ENCODE measurements around the gene NTN1. TPM values are rescaled to one million over a fixed set of nuclear protein-coding genes. Genes with fewer than 3 reads are reported as not detected.

The NTN1 gene
- total RNA-seq, 2 experiments from 2014 or later = 1.2 to 1.3 TPM

DNA sequence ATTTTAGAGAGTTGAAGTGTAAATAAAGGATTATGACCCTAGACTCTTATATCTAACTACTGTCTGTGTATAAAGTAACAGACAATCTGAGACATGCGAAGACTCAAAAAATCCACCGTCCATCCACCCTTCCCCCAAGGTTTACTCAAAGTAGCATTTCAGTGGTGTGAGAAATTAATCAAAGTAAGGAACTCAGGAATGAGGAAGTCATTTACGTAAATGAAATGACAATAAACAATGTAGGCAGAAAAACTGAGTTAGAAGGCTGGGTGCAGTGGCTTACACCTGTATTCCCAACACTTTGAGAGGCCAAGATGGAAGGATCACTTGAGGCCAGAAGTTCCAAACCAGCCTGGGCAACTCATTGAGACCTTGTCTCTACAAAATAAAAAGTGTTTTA, 19.8 kb upstream of the NTN1 start:
- TF ChIP-seq, protein P1, sequence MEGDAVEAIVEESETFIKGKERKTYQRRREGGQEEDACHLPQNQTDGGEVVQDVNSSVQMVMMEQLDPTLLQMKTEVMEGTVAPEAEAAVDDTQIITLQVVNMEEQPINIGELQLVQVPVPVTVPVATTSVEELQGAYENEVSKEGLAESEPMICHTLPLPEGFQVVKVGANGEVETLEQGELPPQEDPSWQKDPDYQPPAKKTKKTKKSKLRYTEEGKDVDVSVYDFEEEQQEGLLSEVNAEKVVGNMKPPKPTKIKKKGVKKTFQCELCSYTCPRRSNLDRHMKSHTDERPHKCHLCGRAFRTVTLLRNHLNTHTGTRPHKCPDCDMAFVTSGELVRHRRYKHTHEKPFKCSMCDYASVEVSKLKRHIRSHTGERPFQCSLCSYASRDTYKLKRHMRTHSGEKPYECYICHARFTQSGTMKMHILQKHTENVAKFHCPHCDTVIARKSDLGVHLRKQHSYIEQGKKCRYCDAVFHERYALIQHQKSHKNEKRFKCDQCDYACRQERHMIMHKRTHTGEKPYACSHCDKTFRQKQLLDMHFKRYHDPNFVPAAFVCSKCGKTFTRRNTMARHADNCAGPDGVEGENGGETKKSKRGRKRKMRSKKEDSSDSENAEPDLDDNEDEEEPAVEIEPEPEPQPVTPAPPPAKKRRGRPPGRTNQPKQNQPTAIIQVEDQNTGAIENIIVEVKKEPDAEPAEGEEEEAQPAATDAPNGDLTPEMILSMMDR (IDR thresholded peaks at IDR 0.05) = no peak
- intact Hi-C loops (cut with micrococcal nuclease) = no loop called here
- DNase-seq = no peak
- H3K9me3 Mint-ChIP-seq = no peaks in the 10 kb centered on the region
- CTCF ChIA-PET = interaction anchor here (0.9 to 1.2 kb wide), 2 partner anchors 169 to 215 kb away, joined by 3 read pairs; no protein-coding TSS in a partner anchor
- H3K27ac Mint-ChIP-seq = no peak overlapping the region
- POLR2A ChIA-PET = no interaction called here
- no peak for ATAC-seq
- no peak overlapping the region for H3K4me3 Mint-ChIP-seq
- peaks cover 12% of the 10 kb centered on the region for H3K4me1 Mint-ChIP-seq (ENCODE audit: low read depth)
- H3K27me3 Mint-ChIP-seq = peaks cover 49% of the 10 kb centered on the region
- no peaks in the 10 kb centered on the region for H3K36me3 Mint-ChIP-seq (ENCODE audit: low read depth)

DNA sequence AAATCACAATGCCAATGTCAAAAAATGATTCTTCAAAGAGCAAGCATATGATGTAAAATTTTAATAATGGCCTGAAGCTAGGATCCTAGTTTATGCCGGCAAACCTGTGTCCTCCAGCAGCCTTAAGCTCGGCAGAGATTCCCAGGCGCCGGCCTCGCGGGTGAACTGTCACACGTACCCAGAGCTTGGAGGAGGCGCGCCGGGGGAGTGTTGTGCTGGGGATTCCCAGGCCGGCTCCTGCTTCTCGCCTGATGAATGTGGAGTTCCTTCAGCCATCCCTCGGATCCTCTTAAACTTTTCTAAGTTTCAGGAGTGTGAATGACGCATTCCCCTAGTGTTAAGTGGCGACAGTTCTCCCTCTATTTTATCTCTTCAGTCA, 19.1 kb upstream of the NTN1 start:
- no peak overlapping the region for H3K27ac Mint-ChIP-seq
- CTCF ChIA-PET = interaction anchor here (0.9 to 1.5 kb wide), 10 partner anchors 10 to 516 kb away, joined by 3 to 6 read pairs (median 3); no protein-coding TSS in a partner anchor
- no peaks in the 10 kb centered on the region for H3K36me3 Mint-ChIP-seq (ENCODE audit: low read depth)
- POLR2A ChIA-PET = interaction anchor here (0.6 kb wide), 2 partner anchors 113 to 256 kb away, joined by 3 read pairs; no protein-coding TSS in a partner anchor
- H3K9me3 Mint-ChIP-seq = no peaks in the 10 kb centered on the region
- TF ChIP-seq, protein P1 (IDR thresholded peaks at IDR 0.05) = no peak
- no peak for DNase-seq
- H3K4me3 Mint-ChIP-seq = peak overlapping the region; percentile 9
- intact Hi-C loops (cut with micrococcal nuclease) = no loop called here
- H3K27me3 Mint-ChIP-seq = peaks cover 52% of the 10 kb centered on the region
- peaks cover 12% of the 10 kb centered on the region for H3K4me1 Mint-ChIP-seq (ENCODE audit: low read depth)
- ATAC-seq = no peak

DNA sequence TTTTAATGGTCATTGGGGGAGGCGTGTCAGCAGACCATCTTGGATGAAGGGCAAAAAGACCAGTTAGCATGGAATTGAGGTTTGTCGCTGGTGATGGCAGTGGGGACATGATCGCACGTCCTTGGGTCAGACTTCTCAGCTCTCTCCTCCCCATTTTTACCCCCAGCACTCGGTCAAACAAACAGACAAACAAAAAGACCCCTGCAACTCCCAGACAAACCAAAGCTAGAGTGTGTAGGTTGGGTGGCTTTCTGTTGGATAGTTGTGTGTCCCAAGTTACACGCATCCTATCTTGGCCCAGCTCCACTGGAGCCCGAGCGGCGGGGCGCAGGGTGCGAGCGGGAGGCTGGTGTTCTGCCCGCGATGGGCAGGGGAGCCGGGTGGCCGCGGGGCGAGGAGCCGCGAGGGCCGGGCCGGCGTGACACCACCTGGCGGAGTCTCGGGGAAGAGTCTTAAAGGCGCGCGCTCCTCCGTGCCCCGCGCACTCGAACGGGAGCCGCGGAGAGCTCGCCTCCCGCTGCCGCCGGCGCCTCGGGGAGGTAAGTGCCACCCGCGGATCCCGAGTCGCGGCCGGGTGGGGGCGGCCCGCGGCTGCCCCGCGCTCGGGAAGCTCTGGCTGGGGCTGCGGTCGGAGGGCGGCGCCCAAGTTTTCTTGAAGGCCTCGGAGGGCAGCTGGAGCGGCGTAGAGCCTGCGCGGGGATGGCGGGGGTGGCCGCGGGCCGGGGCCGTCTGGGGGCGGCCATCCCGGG, 18.5 kb upstream of the NTN1 start:
- H3K27me3 Mint-ChIP-seq = peaks cover 55% of the 10 kb centered on the region
- CTCF ChIA-PET = interaction anchor here (0.7 to 2.5 kb wide), 14 partner anchors 8 to 515 kb away, joined by 3 to 7 read pairs (median 4); partner anchors contain the start of gene NTN1

DNA sequence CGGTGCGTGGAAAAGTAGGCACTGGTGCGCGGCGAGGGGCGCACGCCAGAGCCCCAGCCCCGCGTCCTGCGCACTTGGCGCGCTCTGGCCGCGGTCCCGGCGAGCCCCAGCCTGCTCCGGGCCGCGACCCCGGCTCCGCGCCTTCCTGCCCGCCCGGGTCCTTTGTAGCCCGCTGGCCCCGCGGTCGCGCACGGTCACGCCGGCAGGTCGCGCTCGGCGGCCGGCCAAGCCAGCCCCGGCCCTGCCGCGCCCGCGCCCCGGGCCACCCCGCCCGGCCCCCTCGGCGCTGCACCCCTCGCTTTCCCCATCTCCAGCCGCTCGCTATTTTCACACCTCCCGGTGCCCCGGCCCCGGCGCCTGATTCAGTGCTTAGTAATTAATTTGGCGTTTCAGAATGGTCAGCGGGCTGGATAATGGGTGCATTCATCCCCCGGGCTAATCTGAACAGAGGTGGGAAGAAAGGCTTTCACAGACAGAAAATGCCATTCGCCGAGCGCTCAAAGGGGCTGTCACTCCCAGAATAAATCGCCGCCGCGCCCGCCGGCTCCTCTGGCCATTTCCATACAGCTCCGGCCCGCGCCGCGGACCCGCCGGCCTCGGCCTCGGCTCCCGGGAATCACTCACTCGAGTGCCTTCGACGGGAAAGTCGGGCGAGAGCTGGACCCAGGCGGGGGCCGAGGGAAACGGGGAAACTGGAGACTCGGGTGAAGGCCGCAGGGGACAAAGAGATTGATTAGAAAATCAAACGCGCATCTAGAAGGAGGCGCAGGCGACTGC, 17.8 kb upstream of the NTN1 start:
- ChIA-PET CTCF (interaction anchor here (0.7 to 2.5 kb wide), 11 partner anchors 8 to 288 kb away, joined by 3 to 7 read pairs (median 5); partner anchors contain the start of gene NTN1), POLR2A (interaction anchor here (0.8 kb wide), 1 partner anchor 367 kb away, joined by 3 read pairs; no protein-coding TSS in a partner anchor)
- DNase-seq = no peak
- H3K4me3 Mint-ChIP-seq = peak overlapping the region; percentile 43
- no peaks in the 10 kb centered on the region for H3K9me3 Mint-ChIP-seq
- TF ChIP-seq, protein P1 (IDR thresholded peaks at IDR 0.05) = no peak
- no peak for ATAC-seq
- H3K27ac Mint-ChIP-seq = no peak overlapping the region
- H3K4me1 Mint-ChIP-seq (ENCODE audit: low read depth) = peaks cover 9% of the 10 kb centered on the region
- no peaks in the 10 kb centered on the region for H3K36me3 Mint-ChIP-seq (ENCODE audit: low read depth)
- intact Hi-C loops (cut with micrococcal nuclease) = no loop called here
- peaks cover 54% of the 10 kb centered on the region for H3K27me3 Mint-ChIP-seq

More for the DNA sequence above, 18.5 kb upstream of the NTN1 start:
- ATAC-seq (peak; percentile 62), DNase-seq (peak; percentile 41)
- Mint-ChIP-seq H3K27ac (no peak overlapping the region), H3K4me3 (peak overlapping the region; percentile 9), H3K9me3 (no peaks in the 10 kb centered on the region), H3K36me3 (ENCODE audit: low read depth) (no peaks in the 10 kb centered on the region), H3K4me1 (ENCODE audit: low read depth) (peaks cover 12% of the 10 kb centered on the region)
- TF ChIP-seq, protein P1 (IDR thresholded peaks at IDR 0.05) = peak; percentile 47
- POLR2A ChIA-PET = interaction anchor here (0.6 kb wide), 2 partner anchors 114 to 256 kb away, joined by 3 read pairs; no protein-coding TSS in a partner anchor
- intact Hi-C loops (cut with micrococcal nuclease) = no loop called here

Measured in activated CD8-positive, alpha-beta T cell treated with anti-CD3 and anti-CD28 coated beads for 36 hours (primary cell).